Sigmoid colon (tissue), 7 donors: Measurements from ENCODE around the gene MRGPRX4. TPM values are rescaled to one million over a fixed set of nuclear protein-coding genes. Genes with fewer than 3 reads are reported as not detected.
"Not testable (repeated sequence)": the region's sequence is repeated elsewhere in the genome, so short reads cannot be mapped to it uniquely, and the experiment has no call there.

Source experiments
- DNase-seq: peaks from one replicate; pipeline ENCODE4 v3.0.0-alpha.2; 2019
- H3K27ac ChIP-seq, 4 donors: fragments of 200-600 bp; sonication (generic); one replicate each; pipeline ENCODE4 v1.5.1; 2016 to 2019; ENCODE audit warnings: mild to moderate bottlenecking in 1 of 4
- H3K27me3 ChIP-seq, 3 donors: fragments of 200-600 bp; sonication (generic); one replicate each; pipeline ENCODE4 v1.5.1; 2019; ENCODE audit warnings: mild to moderate bottlenecking in 1 of 3
- H3K36me3 ChIP-seq, 4 donors: fragments of 200-600 bp; sonication (generic); one replicate each; pipeline ENCODE4 v1.5.1; 2016 to 2019
- H3K4me1 ChIP-seq, 4 donors: fragments of 200-600 bp; sonication (generic); one replicate each; pipeline ENCODE4 v1.5.1; 2017 to 2019
- H3K4me3 ChIP-seq, 4 donors: fragments of 200-600 bp; sonication (generic); one replicate each; pipeline ENCODE4 v1.5.1; 2017 to 2019; ENCODE audit warnings: mild to moderate bottlenecking in 2 of 4, moderate library complexity in 1 of 4
- H3K9me3 ChIP-seq, 4 donors: fragments of 200-600 bp in 3 of 4; sonication (generic) in 3 of 4; one replicate each; pipeline versions ENCODE4 v1.5.1 to v1.6.1; 2013 to 2019
- CTCF ChIP-seq, 4 experiments: fragments of 450-650 bp in 3 of 4; fragments of 200-600 bp in 1 of 4; IDR thresholded peaks; one replicate each; pipeline ENCODE4 v1.5.1; 2016 to 2019; ENCODE audit warnings: antibody characterized with exemption in 4 of 4, mild to moderate bottlenecking in 3 of 4, moderate library complexity in 2 of 4
- EP300 ChIP-seq, 4 donors: sonication (generic); formaldehyde crosslinking; IDR thresholded peaks; one replicate each; pipeline ENCODE4 v1.6.1; 2017; ENCODE audit warnings: antibody characterized with exemption in 4 of 4
- POLR2A ChIP-seq, 2 donors: fragments of 450-650 bp; IDR thresholded peaks; one replicate each; pipeline ENCODE4 v1.6.1; 2016; ENCODE audit warnings: antibody characterized with exemption in 2 of 2, mild to moderate bottlenecking in 2 of 2, moderate library complexity in 2 of 2
- POLR2AphosphoS5 ChIP-seq, 4 donors: sonication (generic); formaldehyde crosslinking; IDR thresholded peaks; one replicate each; pipeline ENCODE4 v1.6.1; 2017; ENCODE audit warnings: antibody characterized with exemption in 4 of 4
- WGBS, 2 donors: extraction: QIAGEN DNeasy Blood & Tissue Kit; methylation state at CpG; one replicate each; pipeline ENCODE4 v1.1.7; 2013; 5-methylcytosine and 5-hydroxymethylcytosine counted together
- intact Hi-C: fragments of 100-400 bp; cut with DNase I; formaldehyde crosslinking; loops from one replicate; pipeline ENCODE4 v1.15.1; 2023
- polyA plus RNA-seq, 3 donors: library from polyadenylated mRNA; stranded (reverse); fragments of 200-250 nt; gene quantifications; one replicate each; pipeline ENCODE4 v1.2.3, GENCODE V29; 2013
- total RNA-seq, 4 donors: library from RNA; depleted of rRNA; stranded (reverse); fragments of >200 nt; gene quantifications; one replicate each; pipeline ENCODE4 v1.1.0, GENCODE V29; 2016
- donor health status: healthy with polysubstance abuse.
- donor health status: Bipolar disorder and iron deficiency.
- donor health status: healthy.

MRGPRX4 gene
- total and polyA plus RNA-seq, 7 donors: not detected

GRCh38 chr11:18168372-18168771 is 4.3 kb upstream of the MRGPRX4 start:
- no peaks in the 10 kb centered on the region for H3K36me3 ChIP-seq
- no peak for DNase-seq
- H3K27me3 ChIP-seq: no peaks in the 10 kb centered on the region
- TF ChIP-seq EP300 (IDR thresholded peaks at IDR 0.05) (no peak), POLR2AphosphoS5 (IDR thresholded peaks at IDR 0.05) (no peak)
- no peak overlapping the region for H3K27ac ChIP-seq
- WGBS, 2 donors: 59 to 62% methylated on average over 1 of the region's 1 CpG
- intact Hi-C loops: no loop called here
- H3K4me3 ChIP-seq: no peak overlapping the region
- no peaks in the 10 kb centered on the region for H3K9me3 ChIP-seq
- H3K4me1 ChIP-seq: no peaks in the 10 kb centered on the region

- WGBS, 2 donors: 57 to 84% methylated on average over 4 of the region's 4 CpGs
- H3K36me3 ChIP-seq: no peaks in the 10 kb centered on the region
- no peak overlapping the region for H3K4me3 ChIP-seq
- no peak overlapping the region for H3K27ac ChIP-seq
- no peaks in the 10 kb centered on the region for H3K9me3 ChIP-seq
- TF ChIP-seq EP300 (IDR thresholded peaks at IDR 0.05) (no peak), POLR2AphosphoS5 (IDR thresholded peaks at IDR 0.05) (no peak), POLR2A (IDR thresholded peaks at IDR 0.05) (no peak), CTCF (IDR thresholded peaks at IDR 0.05) (no peak)
- DNase-seq: no peak
- no peaks in the 10 kb centered on the region for H3K4me1 ChIP-seq
- H3K27me3 ChIP-seq: peaks cover 0 to 6% (median 0%) of the 10 kb centered on the region in 3 donors
- intact Hi-C loops: no loop called here
Measured at GRCh38 chr11:18171377-18172000, 1.1 kb upstream of the MRGPRX4 start.

- TF ChIP-seq EP300 (IDR thresholded peaks at IDR 0.05) (no peak), CTCF (IDR thresholded peaks at IDR 0.05) (no peak), POLR2A (IDR thresholded peaks at IDR 0.05) (no peak), POLR2AphosphoS5 (IDR thresholded peaks at IDR 0.05) (no peak)
- DNase-seq: no peak
- H3K36me3 ChIP-seq: no peaks in the 10 kb centered on the region
- H3K27ac ChIP-seq: no peak overlapping the region
- no peaks in the 10 kb centered on the region for H3K4me1 ChIP-seq
- peaks cover 0 to 14% (median 0%) of the 10 kb centered on the region in 3 donors for H3K27me3 ChIP-seq
- H3K4me3 ChIP-seq: no peak overlapping the region
- intact Hi-C loops: no loop called here
- H3K9me3 ChIP-seq: no peaks in the 10 kb centered on the region
- 83 to 87% methylated on average over 28 of the region's 28 CpGs for WGBS, 2 donors
Measured at GRCh38 chr11:18173225-18173866, 709 bp downstream of the MRGPRX4 start.

GRCh38 chr11:18188796-18189195 is 16.2 kb downstream of the MRGPRX4 start:
- H3K27me3 ChIP-seq: no peaks in the 10 kb centered on the region
- WGBS, 2 donors: 95 to 97% methylated on average over 24 of the region's 24 CpGs

GRCh38 chr11:18189476-18190245 is 17.0 kb downstream of the MRGPRX4 start:
- H3K4me1 ChIP-seq, H3K27me3 ChIP-seq, H3K36me3 ChIP-seq, intact Hi-C loops, H3K27ac ChIP-seq, DNase-seq, H3K4me3 ChIP-seq, H3K9me3 ChIP-seq: not testable (repeated sequence)
- WGBS, 2 donors: 92 to 93% methylated on average over 34 of the region's 34 CpGs

More at GRCh38 chr11:18188796-18189195, 16.2 kb downstream of the MRGPRX4 start:
- Histone ChIP-seq H3K36me3 (no peaks in the 10 kb centered on the region), H3K27ac (no peak overlapping the region), H3K9me3 (no peaks in the 10 kb centered on the region), H3K4me1 (no peaks in the 10 kb centered on the region), H3K4me3 (no peak overlapping the region)
- no peak for TF ChIP-seq POLR2A (IDR thresholded peaks at IDR 0.05)
- TF ChIP-seq CTCF (IDR thresholded peaks at IDR 0.05): no peak
- TF ChIP-seq EP300 (IDR thresholded peaks at IDR 0.05): no peak
- TF ChIP-seq POLR2AphosphoS5 (IDR thresholded peaks at IDR 0.05): no peak
- DNase-seq: no peak
- intact Hi-C loops: no loop called here
